HK-2 (cell line): Measurements from ENCODE around the gene NDUFS3.

Experiments
- DNase-seq: peaks from one replicate; pipeline ENCODE4 v3.0.0-alpha.2; 2018; ENCODE audit not compliant: unreplicated experiment

The NDUFS3 gene

GRCh38 chr11:47589977-47590861 lies 11.3 kb downstream of the NDUFS3 start:
- no peak for DNase-seq

GRCh38 chr11:47591764-47592163 lies 12.9 kb downstream of the NDUFS3 start:
- no peak for DNase-seq

GRCh38 chr11:47592251-47592650 lies 13.4 kb downstream of the NDUFS3 start:
- no peak for DNase-seq

GRCh38 chr11:47592970-47593369 lies 14.1 kb downstream of the NDUFS3 start:
- DNase-seq, result no peak

- DNase-seq, result no peak
Measured at GRCh38 chr11:47593492-47593933, 14.6 kb downstream of the NDUFS3 start.

- DNase-seq, result no peak
Measured at GRCh38 chr11:47593934-47594855, 15.3 kb downstream of the NDUFS3 start, which contains the start of gene C1QTNF4. Gene C1QTNF4 (minus strand): TSS chr11:47594411. CDS start chr11:47590810, 3,601 bp downstream.

GRCh38 chr11:47595029-47595428 lies 16.2 kb downstream of the NDUFS3 start:
- no peak for DNase-seq

- DNase-seq, result no peak
Measured at GRCh38 chr11:47595967-47596366, 17.1 kb downstream of the NDUFS3 start.

- DNase-seq, result no peak
Measured at GRCh38 chr11:47599902-47600301, 21.0 kb downstream of the NDUFS3 start.

- DNase-seq, result no peak
Measured at GRCh38 chr11:47603295-47603694, 24.4 kb downstream of the NDUFS3 start.

- DNase-seq, result no peak
Measured at GRCh38 chr11:47605921-47606320, 27.0 kb downstream of the NDUFS3 start.

- DNase-seq, result no peak
Measured at GRCh38 chr11:47606731-47607130, 27.9 kb downstream of the NDUFS3 start.

GRCh38 chr11:47607380-47607779 lies 28.5 kb downstream of the NDUFS3 start:
- DNase-seq, result no peak

GRCh38 chr11:47609675-47610074 lies 30.8 kb downstream of the NDUFS3 start:
- DNase-seq, result no peak

- no peak for DNase-seq
Measured at GRCh38 chr11:47611348-47611794, 32.5 kb downstream of the NDUFS3 start.

- no peak for DNase-seq
Measured at GRCh38 chr11:47615249-47615648, 36.4 kb downstream of the NDUFS3 start.

GRCh38 chr11:47616726-47617416 lies 38.0 kb downstream of the NDUFS3 start:
- no peak for DNase-seq

GRCh38 chr11:47617417-47617809 lies 38.5 kb downstream of the NDUFS3 start:
- no peak for DNase-seq

- no peak for DNase-seq
Measured at GRCh38 chr11:47620836-47621378, 42.0 kb downstream of the NDUFS3 start.

GRCh38 chr11:47626234-47626633 lies 47.4 kb downstream of the NDUFS3 start:
- no peak for DNase-seq

- DNase-seq, result no peak
Measured at GRCh38 chr11:47628026-47628425, 49.2 kb downstream of the NDUFS3 start.
